IPS-18a (cell line): ENCODE data around the gene ABTB2.
"Not testable (repeated sequence)": the region's sequence is repeated elsewhere in the genome, so short reads cannot be mapped to it uniquely, and the experiment has no call there.

Experiments
- H3K27ac ChIP-seq: one replicate; pipeline ENCODE4 v1.5.1; 2013; ENCODE audit warnings: low read length
- H3K27me3 ChIP-seq: one replicate; pipeline ENCODE4 v1.6.1; 2013; ENCODE audit warnings: mild to moderate bottlenecking, low read length; ENCODE audit not compliant: control insufficient read depth, insufficient read depth
- H3K36me3 ChIP-seq: one replicate; pipeline ENCODE4 v1.6.1; 2013; ENCODE audit warnings: low read depth, low read length; ENCODE audit not compliant: control insufficient read depth
- H3K4me1 ChIP-seq: one replicate; pipeline ENCODE4 v1.6.1; 2013; ENCODE audit warnings: low read depth, low read length; ENCODE audit not compliant: control insufficient read depth
- H3K4me3 ChIP-seq: one replicate; pipeline ENCODE4 v1.5.1; 2013; ENCODE audit warnings: low read length
- H3K9ac ChIP-seq: one replicate; pipeline ENCODE4 v1.6.1; 2013; ENCODE audit warnings: mild to moderate bottlenecking, low read length, moderate library complexity
- H3K9me3 ChIP-seq: one replicate; pipeline ENCODE4 v1.6.1; 2013; ENCODE audit warnings: low read depth, low read length; ENCODE audit not compliant: control insufficient read depth

Gene ABTB2

GRCh38 chr11:34254011-34254410 is 103.8 kb downstream of the ABTB2 start:
- Histone ChIP-seq H3K4me1 (peaks cover 11% of the 10 kb centered on the region), H3K4me3 (no peak overlapping the region), H3K9me3 (no peaks in the 10 kb centered on the region), H3K36me3 (no peaks in the 10 kb centered on the region), H3K9ac (no peak overlapping the region), H3K27me3 (no peaks in the 10 kb centered on the region), H3K27ac (no peak overlapping the region)

GRCh38 chr11:34252651-34253050 is 105.2 kb downstream of the ABTB2 start:
- Histone ChIP-seq H3K9me3 (no peaks in the 10 kb centered on the region), H3K4me1 (peaks cover 11% of the 10 kb centered on the region), H3K27ac (no peak overlapping the region), H3K36me3 (no peaks in the 10 kb centered on the region), H3K27me3 (no peaks in the 10 kb centered on the region), H3K9ac (no peak overlapping the region), H3K4me3 (no peak overlapping the region)

- no peaks in the 10 kb centered on the region for H3K9me3 ChIP-seq
- H3K4me1 ChIP-seq: peaks cover 11% of the 10 kb centered on the region
- H3K27ac ChIP-seq: no peak overlapping the region
- H3K27me3 ChIP-seq: no peaks in the 10 kb centered on the region
- H3K4me3 ChIP-seq: no peak overlapping the region
- H3K9ac ChIP-seq: no peak overlapping the region
- no peaks in the 10 kb centered on the region for H3K36me3 ChIP-seq
Observed at GRCh38 chr11:34252015-34252414, 105.8 kb downstream of the ABTB2 start.

GRCh38 chr11:34251589-34251980 is 106.2 kb downstream of the ABTB2 start:
- H3K4me1 ChIP-seq: peaks cover 11% of the 10 kb centered on the region
- H3K9ac ChIP-seq: no peak overlapping the region
- no peaks in the 10 kb centered on the region for H3K27me3 ChIP-seq
- no peak overlapping the region for H3K27ac ChIP-seq
- no peak overlapping the region for H3K4me3 ChIP-seq
- H3K36me3 ChIP-seq: no peaks in the 10 kb centered on the region
- no peaks in the 10 kb centered on the region for H3K9me3 ChIP-seq

- no peak overlapping the region for H3K27ac ChIP-seq
Observed at GRCh38 chr11:34250732-34251588, 106.8 kb downstream of the ABTB2 start.

GRCh38 chr11:34250211-34250610 is 107.6 kb downstream of the ABTB2 start:
- Histone ChIP-seq H3K4me3 (no peak overlapping the region), H3K4me1 (peaks cover 11% of the 10 kb centered on the region), H3K27ac (no peak overlapping the region), H3K9me3 (no peaks in the 10 kb centered on the region), H3K27me3 (no peaks in the 10 kb centered on the region), H3K36me3 (no peaks in the 10 kb centered on the region), H3K9ac (no peak overlapping the region)

More at GRCh38 chr11:34250732-34251588, 106.8 kb downstream of the ABTB2 start:
- Histone ChIP-seq H3K9me3 (no peaks in the 10 kb centered on the region), H3K27me3 (no peaks in the 10 kb centered on the region), H3K4me1 (peaks cover 11% of the 10 kb centered on the region), H3K36me3 (no peaks in the 10 kb centered on the region), H3K4me3 (no peak overlapping the region), H3K9ac (no peak overlapping the region)

- no peaks in the 10 kb centered on the region for H3K27me3 ChIP-seq
- H3K4me1 ChIP-seq: peaks cover 12% of the 10 kb centered on the region
- H3K4me3 ChIP-seq: no peak overlapping the region
- no peaks in the 10 kb centered on the region for H3K9me3 ChIP-seq
- H3K9ac ChIP-seq: no peak overlapping the region
- no peak overlapping the region for H3K27ac ChIP-seq
- H3K36me3 ChIP-seq: no peaks in the 10 kb centered on the region
Observed at GRCh38 chr11:34249439-34249838, 108.4 kb downstream of the ABTB2 start.

GRCh38 chr11:34246511-34246910 is 111.3 kb downstream of the ABTB2 start:
- not testable (repeated sequence) for H3K27ac ChIP-seq
- H3K4me1 ChIP-seq: peaks cover 19% of the 10 kb centered on the region

GRCh38 chr11:34245041-34245440 is 112.8 kb downstream of the ABTB2 start:
- Histone ChIP-seq H3K36me3 (no peaks in the 10 kb centered on the region), H3K9me3 (no peaks in the 10 kb centered on the region), H3K9ac (no peak overlapping the region), H3K4me1 (peaks cover 13% of the 10 kb centered on the region), H3K27ac (no peak overlapping the region), H3K27me3 (no peaks in the 10 kb centered on the region), H3K4me3 (no peak overlapping the region)

More at GRCh38 chr11:34246511-34246910, 111.3 kb downstream of the ABTB2 start:
- not testable (repeated sequence) for H3K36me3 ChIP-seq, H3K4me3 ChIP-seq, H3K9ac ChIP-seq, H3K9me3 ChIP-seq, H3K27me3 ChIP-seq

- H3K4me3 ChIP-seq: no peak overlapping the region
- no peaks in the 10 kb centered on the region for H3K36me3 ChIP-seq
- H3K27ac ChIP-seq: no peak overlapping the region
- no peaks in the 10 kb centered on the region for H3K27me3 ChIP-seq
- peaks cover 19% of the 10 kb centered on the region for H3K4me1 ChIP-seq
- H3K9me3 ChIP-seq: no peaks in the 10 kb centered on the region
- no peak overlapping the region for H3K9ac ChIP-seq
Observed at GRCh38 chr11:34243600-34244464, 114.0 kb downstream of the ABTB2 start.

GRCh38 chr11:34242037-34242625 is 115.7 kb downstream of the ABTB2 start:
- no peak overlapping the region for H3K27ac ChIP-seq
- no peaks in the 10 kb centered on the region for H3K27me3 ChIP-seq
- no peaks in the 10 kb centered on the region for H3K9me3 ChIP-seq

More at GRCh38 chr11:34242037-34242625, 115.7 kb downstream of the ABTB2 start:
- H3K36me3 ChIP-seq: no peaks in the 10 kb centered on the region
- H3K9ac ChIP-seq: no peak overlapping the region
- peaks cover 19% of the 10 kb centered on the region for H3K4me1 ChIP-seq
- H3K4me3 ChIP-seq: no peak overlapping the region
